ENCODE results near the gene NR3C1. TPM values are rescaled to one million over a fixed set of nuclear protein-coding genes. Genes with fewer than 3 reads are reported as not detected.

Gene NR3C1
- total RNA-seq, 1 donor from 2014 or later: 44.6 TPM

DNA sequence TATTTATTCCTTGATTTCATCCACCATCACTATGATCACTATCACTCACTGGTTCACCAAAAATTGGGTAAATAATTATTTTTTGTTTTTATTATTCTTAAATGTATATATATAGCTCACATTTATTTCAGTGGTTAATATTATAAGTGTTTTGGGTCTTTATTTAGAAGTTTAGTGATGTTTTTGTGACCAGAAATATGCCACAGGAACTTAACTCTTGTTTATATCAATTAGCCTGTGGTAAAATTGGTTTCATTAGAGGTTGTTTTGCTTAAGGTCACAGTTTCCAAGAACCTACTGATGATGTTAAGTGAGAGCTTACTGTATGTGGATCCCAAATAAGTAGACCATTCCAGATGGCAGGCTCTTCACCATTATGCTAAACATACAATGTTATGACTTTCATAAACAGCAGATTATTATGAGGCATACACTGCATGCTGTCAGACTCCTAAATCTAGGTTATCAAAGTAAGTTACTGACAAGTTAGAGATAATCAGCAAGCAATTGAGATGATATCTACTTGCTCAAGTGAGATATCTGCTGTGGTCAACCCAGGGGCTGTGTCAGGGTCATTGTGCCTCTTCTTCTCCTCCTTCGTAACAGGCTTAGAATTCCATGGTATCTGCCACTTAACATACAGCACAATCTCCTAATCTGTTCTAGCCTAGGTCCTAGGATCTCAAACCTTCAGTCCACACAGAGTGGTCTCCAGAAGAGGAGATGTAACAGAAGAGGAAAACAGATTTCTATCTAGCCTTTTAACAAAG is 57.6 kb downstream of the NR3C1 start:
- no peaks in the 10 kb centered on the region for H3K27me3 Mint-ChIP-seq (ENCODE audit: low read depth)
- H3K36me3 Mint-ChIP-seq (ENCODE audit: low read depth): no peaks in the 10 kb centered on the region
- no peak overlapping the region for H3K4me3 Mint-ChIP-seq (ENCODE audit: unreplicated experiment)
- TF ChIP-seq, protein P1, sequence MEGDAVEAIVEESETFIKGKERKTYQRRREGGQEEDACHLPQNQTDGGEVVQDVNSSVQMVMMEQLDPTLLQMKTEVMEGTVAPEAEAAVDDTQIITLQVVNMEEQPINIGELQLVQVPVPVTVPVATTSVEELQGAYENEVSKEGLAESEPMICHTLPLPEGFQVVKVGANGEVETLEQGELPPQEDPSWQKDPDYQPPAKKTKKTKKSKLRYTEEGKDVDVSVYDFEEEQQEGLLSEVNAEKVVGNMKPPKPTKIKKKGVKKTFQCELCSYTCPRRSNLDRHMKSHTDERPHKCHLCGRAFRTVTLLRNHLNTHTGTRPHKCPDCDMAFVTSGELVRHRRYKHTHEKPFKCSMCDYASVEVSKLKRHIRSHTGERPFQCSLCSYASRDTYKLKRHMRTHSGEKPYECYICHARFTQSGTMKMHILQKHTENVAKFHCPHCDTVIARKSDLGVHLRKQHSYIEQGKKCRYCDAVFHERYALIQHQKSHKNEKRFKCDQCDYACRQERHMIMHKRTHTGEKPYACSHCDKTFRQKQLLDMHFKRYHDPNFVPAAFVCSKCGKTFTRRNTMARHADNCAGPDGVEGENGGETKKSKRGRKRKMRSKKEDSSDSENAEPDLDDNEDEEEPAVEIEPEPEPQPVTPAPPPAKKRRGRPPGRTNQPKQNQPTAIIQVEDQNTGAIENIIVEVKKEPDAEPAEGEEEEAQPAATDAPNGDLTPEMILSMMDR (IDR thresholded peaks at IDR 0.05): no peak
- DNase-seq (ENCODE audit: low spot score): no peak
- peaks cover 44% of the 10 kb centered on the region for H3K4me1 Mint-ChIP-seq (ENCODE audit: low read depth)
- H3K9me3 Mint-ChIP-seq (ENCODE audit: low read depth): peaks cover 2% of the 10 kb centered on the region
- peak overlapping the region; percentile 84 for H3K27ac Mint-ChIP-seq (ENCODE audit: unreplicated experiment)

DNA sequence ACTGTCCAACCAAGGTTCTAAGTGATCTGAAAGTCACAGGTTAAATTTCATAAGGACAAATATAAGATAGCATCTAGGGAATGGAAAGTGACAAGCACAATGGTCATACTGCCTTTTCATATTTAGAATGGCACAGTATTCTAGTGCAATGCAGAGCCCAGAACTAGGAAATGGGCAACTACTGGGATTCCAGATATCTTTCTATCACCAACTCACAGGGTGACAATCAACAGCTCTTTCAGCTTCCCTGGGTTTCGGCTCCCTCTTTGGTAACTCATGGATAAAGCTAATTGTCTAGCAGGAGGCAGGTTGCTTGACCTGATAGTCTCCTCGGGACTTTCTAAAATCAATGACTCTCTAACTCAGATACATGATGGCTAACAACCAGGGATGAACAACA is 60.4 kb downstream of the NR3C1 start:
- TF ChIP-seq, protein P1 (IDR thresholded peaks at IDR 0.05): no peak
- H3K27ac Mint-ChIP-seq (ENCODE audit: unreplicated experiment): no peak overlapping the region
- no peaks in the 10 kb centered on the region for H3K27me3 Mint-ChIP-seq (ENCODE audit: low read depth)
- H3K4me3 Mint-ChIP-seq (ENCODE audit: unreplicated experiment): no peak overlapping the region
- H3K4me1 Mint-ChIP-seq (ENCODE audit: low read depth): peaks cover 48% of the 10 kb centered on the region
- peaks cover 2% of the 10 kb centered on the region for H3K9me3 Mint-ChIP-seq (ENCODE audit: low read depth)
- H3K36me3 Mint-ChIP-seq (ENCODE audit: low read depth): no peaks in the 10 kb centered on the region
- DNase-seq (ENCODE audit: low spot score): no peak

GRCh38 chr5:143342607-143343006 is 60.9 kb downstream of the NR3C1 start:
- Mint-ChIP-seq H3K27me3 (ENCODE audit: low read depth) (no peaks in the 10 kb centered on the region), H3K4me3 (ENCODE audit: unreplicated experiment) (no peak overlapping the region), H3K36me3 (ENCODE audit: low read depth) (no peaks in the 10 kb centered on the region), H3K9me3 (ENCODE audit: low read depth) (peaks cover 2% of the 10 kb centered on the region), H3K27ac (ENCODE audit: unreplicated experiment) (no peak overlapping the region), H3K4me1 (ENCODE audit: low read depth) (peaks cover 43% of the 10 kb centered on the region)
- TF ChIP-seq, protein P1 (IDR thresholded peaks at IDR 0.05): no peak
- DNase-seq (ENCODE audit: low spot score): no peak

DNA sequence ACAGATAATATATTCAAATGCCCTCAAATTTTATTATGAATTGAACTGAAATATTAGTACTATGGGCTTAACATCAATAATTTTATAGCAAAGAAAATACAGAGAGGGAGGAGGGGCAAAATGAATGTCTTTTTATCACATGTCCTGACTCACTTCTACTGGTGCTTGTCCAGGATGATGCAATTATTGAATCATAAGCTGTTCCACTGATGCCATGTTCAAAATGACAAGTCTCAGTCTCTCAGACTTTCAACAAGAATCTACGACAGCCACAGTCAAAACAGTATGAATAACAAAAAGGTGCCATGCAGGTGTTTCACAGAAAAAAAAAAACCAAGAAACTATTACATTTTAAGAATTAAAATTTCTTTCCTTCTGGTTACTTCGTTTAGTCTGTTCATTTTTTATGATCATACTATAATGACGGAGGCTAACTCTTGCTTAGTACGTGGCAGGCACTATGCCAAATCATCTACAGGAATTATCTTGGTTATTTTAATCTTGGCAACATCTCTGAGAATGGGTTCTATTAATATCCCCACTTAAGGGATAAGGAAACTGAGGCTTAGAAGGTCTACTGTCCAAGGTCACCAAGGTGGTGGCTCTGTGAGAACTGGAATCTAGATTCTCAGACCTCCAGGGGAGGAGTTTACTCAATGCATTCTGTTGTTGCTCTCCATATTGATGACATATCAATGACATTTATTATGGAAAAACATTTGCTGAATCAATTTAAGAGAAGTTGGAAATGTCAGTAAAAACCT is 61.5 kb downstream of the NR3C1 start:
- no peak for DNase-seq (ENCODE audit: low spot score)
- no peak overlapping the region for H3K27ac Mint-ChIP-seq (ENCODE audit: unreplicated experiment)
- H3K4me1 Mint-ChIP-seq (ENCODE audit: low read depth): peaks cover 37% of the 10 kb centered on the region
- no peaks in the 10 kb centered on the region for H3K27me3 Mint-ChIP-seq (ENCODE audit: low read depth)
- H3K36me3 Mint-ChIP-seq (ENCODE audit: low read depth): no peaks in the 10 kb centered on the region
- H3K9me3 Mint-ChIP-seq (ENCODE audit: low read depth): peaks cover 2% of the 10 kb centered on the region
- no peak overlapping the region for H3K4me3 Mint-ChIP-seq (ENCODE audit: unreplicated experiment)
- TF ChIP-seq, protein P1 (IDR thresholded peaks at IDR 0.05): no peak

GRCh38 chr5:143340891-143341685 is 62.4 kb downstream of the NR3C1 start:
- Mint-ChIP-seq H3K36me3 (ENCODE audit: low read depth) (no peaks in the 10 kb centered on the region), H3K9me3 (ENCODE audit: low read depth) (peaks cover 2% of the 10 kb centered on the region), H3K4me3 (ENCODE audit: unreplicated experiment) (no peak overlapping the region), H3K4me1 (ENCODE audit: low read depth) (peaks cover 31% of the 10 kb centered on the region), H3K27me3 (ENCODE audit: low read depth) (no peaks in the 10 kb centered on the region), H3K27ac (ENCODE audit: unreplicated experiment) (peak overlapping the region; percentile 80)
- DNase-seq (ENCODE audit: low spot score): no peak
- TF ChIP-seq, protein P1 (IDR thresholded peaks at IDR 0.05): no peak

Data from chondrocyte (in vitro differentiated cells).